ENCODE measurements around the gene DCC.
"Not testable (repeated sequence)": the region's sequence is repeated elsewhere in the genome, so short reads cannot be mapped to it uniquely, and the experiment has no call there.

DCC gene

DNA sequence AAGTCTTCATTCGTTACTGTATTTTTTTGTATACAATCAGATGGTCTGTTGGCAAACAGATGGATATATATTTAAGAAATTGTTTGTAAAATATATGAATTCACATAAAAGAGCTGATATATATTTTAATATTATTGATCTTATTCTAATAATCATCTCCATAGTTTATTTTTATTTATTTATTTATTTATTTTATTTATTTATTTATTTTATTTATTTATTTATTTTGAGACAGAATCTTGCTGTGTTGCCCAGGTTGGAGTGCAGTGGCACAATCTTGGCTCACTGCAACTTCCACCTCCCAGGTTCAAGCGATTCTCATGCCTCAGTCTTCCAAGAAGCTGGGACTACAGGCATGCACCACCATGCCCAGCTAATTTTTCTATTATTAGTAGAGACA lies 1128.2 kb downstream of the DCC start:
- not testable (repeated sequence) for DNase-seq (ENCODE audit: low spot score); FAIRE-seq

DNA sequence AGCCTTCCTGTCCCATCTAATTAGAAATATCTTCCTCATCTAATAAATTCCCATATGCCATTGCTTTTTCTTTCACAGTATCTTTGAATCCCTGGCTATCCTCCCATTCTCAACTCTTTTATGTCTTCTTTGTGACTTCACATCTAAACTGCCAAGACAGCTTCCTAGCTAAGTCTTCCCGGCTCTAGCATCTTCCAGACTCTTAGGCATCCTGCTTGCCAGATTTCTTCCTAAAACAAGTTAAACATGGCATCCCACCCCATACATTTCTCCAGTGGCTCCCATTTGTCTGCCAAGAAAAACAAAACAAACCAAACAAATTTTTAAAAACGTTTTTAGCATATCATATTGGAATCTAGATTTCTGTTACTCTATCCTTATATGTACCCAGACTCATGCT lies 1132.5 kb downstream of the DCC start:
- no peak for FAIRE-seq

DNA sequence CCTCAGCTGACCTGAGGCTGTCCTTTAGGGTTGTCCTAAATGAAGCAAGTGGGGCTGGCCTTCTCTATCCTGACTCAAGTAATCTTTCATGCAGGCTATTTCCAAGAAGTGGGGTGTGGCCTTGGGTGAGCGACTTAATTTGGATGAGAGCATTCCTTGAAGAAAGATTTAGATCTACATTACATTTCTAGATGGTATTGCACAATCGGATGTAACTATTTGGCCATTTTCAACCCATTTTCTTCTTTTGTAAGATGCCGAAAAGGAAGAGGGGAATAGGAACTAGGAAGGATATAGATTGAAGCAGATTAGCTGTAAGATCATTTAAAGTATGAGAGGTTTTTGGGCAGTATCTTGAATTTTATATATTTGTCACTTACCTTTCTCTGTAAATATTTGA lies 1138.2 kb downstream of the DCC start:
- no peak for FAIRE-seq
- DNase-seq (ENCODE audit: low spot score): no peak

More for the DNA sequence above, 1132.5 kb downstream of the DCC start:
- DNase-seq (ENCODE audit: low spot score): no peak

GRCh38 chr18:53486296-53486695 lies 1146.3 kb downstream of the DCC start:
- no peak for FAIRE-seq

DNA sequence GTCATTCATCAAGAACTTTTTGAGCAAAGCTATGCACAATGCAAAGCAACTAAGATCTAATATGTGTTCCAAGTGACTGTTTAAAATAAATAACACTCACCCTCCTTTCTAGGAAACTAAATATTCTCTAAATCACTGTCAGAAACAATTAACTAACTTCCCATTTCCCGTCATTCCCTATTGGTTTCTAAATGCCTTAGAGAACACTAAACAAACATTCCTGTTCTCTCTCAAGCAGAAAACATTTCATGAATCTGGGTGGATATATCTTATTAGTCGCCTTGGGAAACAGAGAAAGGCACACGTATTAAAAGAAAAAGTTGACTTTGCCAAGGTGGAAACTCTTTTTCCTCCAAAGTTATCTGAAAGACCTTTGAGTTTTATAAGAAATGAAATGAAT lies 1149.3 kb downstream of the DCC start:
- DNase-seq (ENCODE audit: low spot score) (no peak), FAIRE-seq (no peak)

More at GRCh38 chr18:53486296-53486695, 1146.3 kb downstream of the DCC start:
- DNase-seq (ENCODE audit: low spot score): no peak

- DNase-seq (ENCODE audit: low spot score) (no peak), FAIRE-seq (no peak)
These were observed 1150.0 kb downstream of the DCC start for GRCh38 chr18:53490019-53490418.

- FAIRE-seq (no peak), DNase-seq (ENCODE audit: low spot score) (no peak)
These were observed 1156.0 kb downstream of the DCC start for GRCh38 chr18:53496028-53496427.

DNA sequence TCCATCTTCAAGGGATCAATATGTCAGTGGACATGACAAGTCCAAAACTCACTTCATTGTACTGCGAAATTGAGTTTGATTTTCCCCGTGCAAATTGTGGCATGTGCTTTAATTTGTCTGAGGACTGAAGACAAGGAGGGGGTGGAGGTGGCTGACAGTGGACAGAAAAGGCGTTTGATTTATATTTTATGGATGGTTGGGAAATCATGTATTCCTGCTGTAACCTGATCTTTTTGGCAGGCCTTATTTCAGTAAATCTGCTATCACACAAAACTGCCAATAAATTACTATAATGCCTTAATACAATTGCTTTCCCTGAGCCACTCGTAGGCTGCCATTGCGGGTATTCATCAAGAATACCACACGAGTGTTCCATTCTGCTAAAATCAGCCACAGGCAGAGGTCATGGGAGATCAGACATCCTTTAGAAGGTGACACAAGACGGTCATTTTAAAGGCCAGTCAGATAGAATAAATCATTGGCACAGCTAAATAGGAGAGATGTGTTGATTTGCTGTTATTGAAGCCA lies 1164.0 kb downstream of the DCC start:
- DNase-seq (ENCODE audit: low spot score) (no peak), FAIRE-seq (no peak)

- no peak for FAIRE-seq
These were observed 1168.5 kb downstream of the DCC start for GRCh38 chr18:53508529-53508928.

DNA sequence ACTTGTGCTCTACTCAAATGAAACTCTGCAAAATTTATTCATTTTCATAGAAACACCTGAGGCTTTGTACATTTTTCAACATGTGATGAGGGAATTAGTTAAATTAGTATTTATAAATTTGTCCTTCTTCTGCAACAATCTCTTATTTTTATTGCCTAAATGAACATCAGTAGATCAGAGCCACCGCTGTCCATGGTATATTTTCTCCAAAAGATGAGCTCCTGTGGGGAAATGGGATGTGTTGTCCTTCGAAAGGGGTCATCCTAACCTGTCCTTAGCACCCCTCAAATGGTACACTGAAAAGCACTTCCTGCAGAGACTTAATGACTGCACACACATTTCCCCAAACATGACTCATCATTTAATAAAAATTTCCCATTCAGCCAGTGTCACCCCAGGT lies 1169.9 kb downstream of the DCC start:
- DNase-seq (ENCODE audit: low spot score) (no peak), FAIRE-seq (no peak)

More at GRCh38 chr18:53508529-53508928, 1168.5 kb downstream of the DCC start:
- DNase-seq (ENCODE audit: low spot score): no peak

- not testable (repeated sequence) for DNase-seq (ENCODE audit: low spot score); FAIRE-seq
These were observed 1171.7 kb downstream of the DCC start for GRCh38 chr18:53511725-53512124.

DNA sequence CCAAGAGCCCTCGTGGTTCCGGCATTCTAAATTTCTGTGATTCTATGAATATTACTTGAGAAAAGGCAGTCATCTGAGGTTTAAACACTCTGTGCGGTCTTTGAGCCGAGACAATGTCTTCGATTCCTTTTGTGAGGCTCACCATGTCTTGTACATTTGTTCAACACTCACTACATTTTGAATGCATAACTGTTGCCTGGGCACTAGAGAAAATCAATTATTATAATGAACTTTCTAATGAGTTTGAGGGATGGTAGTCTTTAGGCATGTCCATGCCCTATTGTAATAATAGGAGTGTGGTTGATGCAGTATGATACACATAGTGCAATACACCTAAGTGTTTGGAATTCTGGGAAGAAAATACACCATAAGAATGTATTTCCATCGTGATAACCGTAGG lies 1181.1 kb downstream of the DCC start:
- FAIRE-seq (no peak), DNase-seq (ENCODE audit: low spot score) (no peak)

DNA sequence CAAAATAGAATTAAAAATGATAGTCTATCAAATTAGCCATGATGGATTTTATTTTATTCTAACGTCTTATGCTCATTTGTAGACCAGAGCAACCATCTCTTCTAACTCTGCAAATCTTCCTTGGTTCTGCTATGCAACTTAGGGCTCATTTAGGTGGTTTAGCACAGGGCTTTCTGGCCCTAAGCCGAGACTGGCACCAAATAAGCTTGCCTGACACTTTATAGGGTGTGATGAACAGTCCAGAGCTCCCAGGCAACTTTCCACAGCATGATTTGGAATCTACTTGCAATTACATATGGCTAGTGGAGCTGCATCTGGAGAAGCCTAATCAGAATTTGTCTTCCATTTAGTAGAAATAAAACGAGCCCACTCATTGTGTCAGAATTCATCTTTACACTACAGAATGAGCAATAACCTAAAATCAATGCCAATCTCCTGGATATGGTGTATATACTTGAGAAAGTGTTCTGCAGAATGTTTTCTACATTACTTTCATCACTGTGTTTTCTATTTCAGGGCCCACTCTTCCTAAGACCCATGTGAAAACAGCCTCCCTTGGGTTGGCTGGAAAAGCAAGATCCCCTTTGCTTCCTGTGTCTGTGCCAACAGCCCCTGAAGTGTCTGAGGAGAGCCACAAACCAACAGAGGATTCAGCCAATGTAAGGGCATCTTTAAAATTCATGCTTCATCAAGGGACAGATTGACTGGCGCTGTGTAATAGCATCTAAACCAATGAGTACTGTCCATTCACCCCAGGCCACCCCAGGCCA lies 1186.3 kb downstream of the DCC start:
- DNase-seq (ENCODE audit: low spot score) (no peak), FAIRE-seq (no peak)

DNA sequence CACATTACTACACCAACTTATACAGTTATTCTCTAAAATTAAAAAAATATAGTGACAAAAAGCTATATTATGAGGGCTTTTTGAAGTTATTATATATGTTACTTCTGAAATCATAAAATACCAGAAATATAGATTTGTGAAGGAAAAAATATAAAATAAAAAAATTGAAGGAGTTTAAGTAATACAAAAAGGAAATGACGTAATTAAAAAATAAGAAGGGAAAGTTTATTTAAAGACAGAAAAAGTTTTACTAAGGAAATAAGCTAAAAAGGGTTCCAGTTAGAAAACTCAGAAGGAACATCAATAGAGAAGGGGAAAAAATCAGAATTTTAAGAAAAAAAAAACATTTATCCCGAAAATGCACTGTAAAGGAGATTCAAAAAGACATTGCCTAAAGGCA lies 1187.4 kb downstream of the DCC start:
- FAIRE-seq (no peak), DNase-seq (ENCODE audit: low spot score) (no peak)

GRCh38 chr18:53531187-53531586 lies 1191.2 kb downstream of the DCC start:
- no peak for FAIRE-seq
- DNase-seq (ENCODE audit: low spot score): no peak

- DNase-seq (ENCODE audit: low spot score) (no peak), FAIRE-seq (no peak)
These were observed 1191.9 kb downstream of the DCC start for GRCh38 chr18:53531896-53532295.

DNA sequence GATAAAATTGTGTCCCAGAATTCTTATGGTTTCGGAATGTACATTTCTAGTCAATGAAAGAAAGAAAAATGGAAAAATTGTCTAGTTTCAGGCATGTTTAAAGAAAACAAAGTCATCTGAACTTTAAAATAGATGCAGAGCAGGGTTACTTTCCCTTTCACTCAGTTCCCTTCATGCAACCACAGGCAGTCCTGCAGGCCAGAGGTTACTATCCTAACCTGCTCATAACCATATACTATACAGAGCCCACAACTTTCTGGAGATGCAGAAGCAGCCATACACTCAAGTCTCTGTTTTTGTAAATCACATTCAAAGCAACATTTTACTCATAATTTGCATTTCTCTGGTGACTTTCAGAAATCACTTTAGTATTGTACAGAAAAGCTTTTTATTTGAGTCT lies 1194.2 kb downstream of the DCC start:
- FAIRE-seq: no peak

DNA sequence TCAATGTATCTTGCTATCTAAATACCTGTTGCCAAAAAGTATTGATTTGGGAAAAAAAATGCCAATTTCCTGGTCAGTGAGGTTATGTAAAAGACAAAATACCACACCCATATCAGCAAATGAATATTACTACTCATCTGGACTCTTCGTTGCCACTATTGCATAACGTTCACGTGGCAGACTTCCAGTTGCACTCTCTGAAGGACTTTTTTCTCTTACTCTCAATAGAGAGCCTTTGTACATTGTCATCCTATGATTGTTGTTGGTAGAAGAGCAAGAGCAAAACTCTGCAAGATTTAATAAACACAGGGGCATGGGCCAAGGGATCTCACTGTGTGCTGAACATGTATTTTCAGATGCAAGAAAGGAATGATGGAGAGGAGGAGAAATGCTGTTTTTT lies 1194.7 kb downstream of the DCC start:
- FAIRE-seq (no peak), DNase-seq (ENCODE audit: low spot score) (no peak)

More for the DNA sequence above, 1194.2 kb downstream of the DCC start:
- no peak for DNase-seq (ENCODE audit: low spot score)

DNA sequence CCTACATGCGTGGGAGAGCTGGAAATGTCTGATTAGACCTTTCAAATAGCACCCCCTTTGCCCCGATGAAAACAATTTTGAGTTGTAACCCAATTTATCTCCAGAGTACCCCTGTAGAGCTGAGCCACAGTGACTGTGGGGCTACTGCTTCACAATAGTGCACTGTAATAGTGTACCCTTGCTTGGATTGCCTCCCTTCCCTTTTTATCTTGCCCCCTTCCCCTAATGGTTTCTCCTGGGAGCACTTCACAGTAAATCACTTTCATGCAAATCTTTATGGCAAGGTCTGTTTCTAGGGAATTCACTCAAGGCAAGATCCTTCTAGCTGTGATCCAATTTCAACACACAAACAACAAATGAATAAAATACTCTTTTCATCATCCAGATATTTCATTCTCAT lies 1196.9 kb downstream of the DCC start:
- FAIRE-seq: no peak
- DNase-seq (ENCODE audit: low spot score): no peak

- FAIRE-seq (no peak), DNase-seq (ENCODE audit: low spot score) (peak; percentile 2)
These were observed 1201.9 kb downstream of the DCC start for GRCh38 chr18:53541924-53542323.

GRCh38 chr18:53543711-53544110 lies 1203.7 kb downstream of the DCC start:
- DNase-seq (ENCODE audit: low spot score) (no peak), FAIRE-seq (no peak)

- no peak for DNase-seq (ENCODE audit: low spot score)
- no peak for FAIRE-seq
These were observed 1204.9 kb downstream of the DCC start for GRCh38 chr18:53544917-53545316.

- FAIRE-seq (no peak), DNase-seq (ENCODE audit: low spot score) (no peak)
These were observed 1212.0 kb downstream of the DCC start for GRCh38 chr18:53551868-53552426.
